Mesodermal cell (in vitro differentiated cells): ENCODE results near the gene SNRK.

Source experiments
- H3K27ac ChIP-seq: 2 replicates; pipeline ENCODE4 v1.7.0; 2013; ENCODE audit warnings: mild to moderate bottlenecking, low read depth, low read length, moderate library complexity; ENCODE audit not compliant: severe bottlenecking
- H3K36me3 ChIP-seq: 2 replicates; pipeline ENCODE4 v1.7.1; 2013; ENCODE audit warnings: mild to moderate bottlenecking, low read length, moderate library complexity; ENCODE audit not compliant: control insufficient read depth, insufficient read depth
- H3K4me1 ChIP-seq: one replicate; pipeline ENCODE4 v1.7.1; 2013; ENCODE audit warnings: mild to moderate bottlenecking, low read length; ENCODE audit not compliant: insufficient read depth, control insufficient read depth, poor library complexity, severe bottlenecking
- H3K4me3 ChIP-seq: 2 replicates; pipeline ENCODE4 v1.7.0; 2013; ENCODE audit warnings: low read length, control low read depth, mild to moderate bottlenecking; ENCODE audit not compliant: insufficient read depth, poor library complexity, severe bottlenecking; ENCODE audit errors: extremely low read depth
- H3K9me3 ChIP-seq: 2 replicates; pipeline ENCODE4 v1.7.1; 2013; ENCODE audit warnings: mild to moderate bottlenecking, low read length, moderate library complexity; ENCODE audit not compliant: control insufficient read depth
- WGBS, 2 experiments: methylation state at CpG; one replicate each; pipeline ENCODE4 v1.1.5; 2013; ENCODE audit warnings: missing lambda C conversion rate in 2 of 2; ENCODE audit not compliant: insufficient coverage in 2 of 2; 5-methylcytosine and 5-hydroxymethylcytosine counted together

SNRK gene

GRCh38 chr3:43370293-43370980, 84.1 kb downstream of the SNRK start:
- WGBS, 2 experiments: 58 to 83% methylated on average over 2 to 3 of the region's 6 CpGs
- Histone ChIP-seq H3K9me3 (no peaks in the 10 kb centered on the region), H3K36me3 (peaks cover 5% of the 10 kb centered on the region), H3K4me1 (no peaks in the 10 kb centered on the region), H3K27ac (no peak overlapping the region), H3K4me3 (no peak overlapping the region)

GRCh38 chr3:43371494-43371893, 85.2 kb downstream of the SNRK start:
- no peaks in the 10 kb centered on the region for H3K9me3 ChIP-seq
- WGBS, 2 experiments: no CpG with 5 or more reads among the region's 3 CpGs
- H3K4me1 ChIP-seq: no peaks in the 10 kb centered on the region
- H3K4me3 ChIP-seq: no peak overlapping the region
- H3K27ac ChIP-seq: no peak overlapping the region
- no peaks in the 10 kb centered on the region for H3K36me3 ChIP-seq

GRCh38 chr3:43372007-43372740, 85.8 kb downstream of the SNRK start:
- 84 to 94% methylated on average over 7 to 10 of the region's 10 CpGs for WGBS, 2 experiments

GRCh38 chr3:43372809-43373559, 86.6 kb downstream of the SNRK start:
- Histone ChIP-seq H3K9me3 (no peaks in the 10 kb centered on the region), H3K4me3 (no peak overlapping the region), H3K36me3 (no peaks in the 10 kb centered on the region), H3K27ac (no peak overlapping the region), H3K4me1 (no peaks in the 10 kb centered on the region)
- WGBS, 2 experiments: 68 to 69% methylated on average over 8 of the region's 11 CpGs

More at GRCh38 chr3:43372007-43372740, 85.8 kb downstream of the SNRK start:
- Histone ChIP-seq H3K27ac (no peak overlapping the region), H3K36me3 (no peaks in the 10 kb centered on the region), H3K9me3 (no peaks in the 10 kb centered on the region), H3K4me1 (no peaks in the 10 kb centered on the region), H3K4me3 (no peak overlapping the region)

- H3K36me3 ChIP-seq: no peaks in the 10 kb centered on the region
- H3K4me1 ChIP-seq: no peaks in the 10 kb centered on the region
- no peaks in the 10 kb centered on the region for H3K9me3 ChIP-seq
- 83 to 88% methylated on average over 3 of the region's 3 CpGs for WGBS, 2 experiments
- H3K4me3 ChIP-seq: no peak overlapping the region
- H3K27ac ChIP-seq: no peak overlapping the region
These were observed 87.2 kb downstream of the SNRK start for GRCh38 chr3:43373560-43373928.

- Histone ChIP-seq H3K27ac (no peak overlapping the region), H3K4me3 (no peak overlapping the region), H3K36me3 (no peaks in the 10 kb centered on the region), H3K4me1 (no peaks in the 10 kb centered on the region), H3K9me3 (no peaks in the 10 kb centered on the region)
- 100% methylated on average over 2 of the region's 2 CpGs; no CpG with 5 or more reads in 1 of the 2 experiments for WGBS, 2 experiments
These were observed 92.0 kb downstream of the SNRK start for GRCh38 chr3:43378066-43378935.

- 90 to 94% methylated on average over 2 to 3 of the region's 3 CpGs for WGBS, 2 experiments
- Histone ChIP-seq H3K27ac (peak overlapping the region; percentile 36), H3K9me3 (no peaks in the 10 kb centered on the region), H3K36me3 (no peaks in the 10 kb centered on the region), H3K4me1 (no peaks in the 10 kb centered on the region), H3K4me3 (no peak overlapping the region)
These were observed 93.0 kb downstream of the SNRK start for GRCh38 chr3:43379343-43379742.

- H3K9me3 ChIP-seq: peaks cover 4% of the 10 kb centered on the region
- H3K4me1 ChIP-seq: peaks cover 4% of the 10 kb centered on the region
- no peak overlapping the region for H3K27ac ChIP-seq
- H3K4me3 ChIP-seq: no peak overlapping the region
- no peaks in the 10 kb centered on the region for H3K36me3 ChIP-seq
- WGBS, 2 experiments: 89 to 93% methylated on average over 3 to 4 of the region's 5 CpGs
These were observed 101.8 kb downstream of the SNRK start for GRCh38 chr3:43388175-43388574.

- peaks cover 4% of the 10 kb centered on the region for H3K4me1 ChIP-seq
- peak overlapping the region; percentile 43 for H3K27ac ChIP-seq
- H3K4me3 ChIP-seq: no peak overlapping the region
- peaks cover 4% of the 10 kb centered on the region for H3K9me3 ChIP-seq
- no peaks in the 10 kb centered on the region for H3K36me3 ChIP-seq
These were observed 102.6 kb downstream of the SNRK start for GRCh38 chr3:43388915-43389314.
